Stimulated activated CD4-positive, alpha-beta T cell treated with anti-CD3 and anti-CD28 coated beads, TNF-alpha, amount 100 ng/mL, for 48 hours (primary cell): ENCODE measurements around the gene MAN2A1.

Source experiments
- DNase-seq, 3 donors: peaks; one replicate each; pipeline ENCODE4 v3.0.0-alpha.2; 2020; ENCODE audit warnings: low read depth in 3 of 3

The MAN2A1 gene

GRCh38 chr5:109681763-109682162 is 8.0 kb upstream of the MAN2A1 start:
- DNase-seq, result no peak

GRCh38 chr5:109682383-109682782 is 7.3 kb upstream of the MAN2A1 start:
- no peak for DNase-seq

- no peak for DNase-seq
Measured at GRCh38 chr5:109685916-109686315, 3.8 kb upstream of the MAN2A1 start.

GRCh38 chr5:109688630-109688969 is 1.1 kb upstream of the MAN2A1 start:
- no peak for DNase-seq

GRCh38 chr5:109688970-109689739 is 572 bp upstream of the MAN2A1 start:
- DNase-seq, result peak; percentile 52 to 71 (median 63)

GRCh38 chr5:109690242-109690974 is 681 bp downstream of the MAN2A1 start:
- DNase-seq, result peak in 1 of 3 donors; percentile 34

- peak in 1 of 3 donors; percentile 25 for DNase-seq
Measured at GRCh38 chr5:109690975-109691574, 1.3 kb downstream of the MAN2A1 start.

GRCh38 chr5:109691996-109692395 is 2.3 kb downstream of the MAN2A1 start:
- no peak for DNase-seq

GRCh38 chr5:109692852-109693251 is 3.1 kb downstream of the MAN2A1 start:
- no peak for DNase-seq

- DNase-seq, result no peak
Measured at GRCh38 chr5:109693535-109694400, 4.0 kb downstream of the MAN2A1 start.

- no peak for DNase-seq
Measured at GRCh38 chr5:109694451-109694891, 4.7 kb downstream of the MAN2A1 start.

- no peak for DNase-seq
Measured at GRCh38 chr5:109695005-109695926, 5.5 kb downstream of the MAN2A1 start.

- no peak for DNase-seq
Measured at GRCh38 chr5:109697339-109697738, 7.6 kb downstream of the MAN2A1 start.

- no peak for DNase-seq
Measured at GRCh38 chr5:109700516-109701153, 10.9 kb downstream of the MAN2A1 start.

- DNase-seq, result no peak
Measured at GRCh38 chr5:109701252-109701651, 11.5 kb downstream of the MAN2A1 start.

- no peak for DNase-seq
Measured at GRCh38 chr5:109701792-109702191, 12.1 kb downstream of the MAN2A1 start.

GRCh38 chr5:109703166-109703565 is 13.4 kb downstream of the MAN2A1 start:
- no peak for DNase-seq

GRCh38 chr5:109703829-109704228 is 14.1 kb downstream of the MAN2A1 start:
- DNase-seq, result no peak

- no peak for DNase-seq
Measured at GRCh38 chr5:109704282-109704952, 14.7 kb downstream of the MAN2A1 start.

- no peak for DNase-seq
Measured at GRCh38 chr5:109705596-109705995, 15.9 kb downstream of the MAN2A1 start.
